Measurements from ENCODE around the gene P2RX7.
"Not testable (repeated sequence)": the region's sequence is repeated elsewhere in the genome, so short reads cannot be mapped to it uniquely, and the experiment has no call there.

The P2RX7 gene

DNA sequence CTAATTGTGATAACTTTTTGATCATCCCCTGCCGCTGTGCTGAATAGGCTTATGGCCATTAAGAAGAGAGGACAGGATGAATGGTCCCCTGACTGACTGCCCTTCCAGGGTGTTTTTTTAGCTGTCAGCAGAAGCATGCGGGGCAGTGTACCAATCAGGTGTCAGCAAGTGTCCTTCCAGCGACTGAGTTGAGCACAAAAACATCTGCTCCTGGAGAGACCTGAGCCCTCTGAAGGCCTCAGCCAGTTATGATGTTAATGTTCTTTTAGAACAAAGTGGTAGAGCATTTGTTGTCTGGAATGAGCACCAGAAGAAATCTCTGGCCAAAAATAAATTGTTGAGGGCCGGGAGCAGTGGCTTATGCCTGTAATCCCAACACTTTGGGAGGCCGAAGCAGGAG is 37.5 kb downstream of the P2RX7 start:
- DNase-seq (ENCODE audit: low read depth in 2 of 3, low spot score in 2 of 3), result no peak

DNA sequence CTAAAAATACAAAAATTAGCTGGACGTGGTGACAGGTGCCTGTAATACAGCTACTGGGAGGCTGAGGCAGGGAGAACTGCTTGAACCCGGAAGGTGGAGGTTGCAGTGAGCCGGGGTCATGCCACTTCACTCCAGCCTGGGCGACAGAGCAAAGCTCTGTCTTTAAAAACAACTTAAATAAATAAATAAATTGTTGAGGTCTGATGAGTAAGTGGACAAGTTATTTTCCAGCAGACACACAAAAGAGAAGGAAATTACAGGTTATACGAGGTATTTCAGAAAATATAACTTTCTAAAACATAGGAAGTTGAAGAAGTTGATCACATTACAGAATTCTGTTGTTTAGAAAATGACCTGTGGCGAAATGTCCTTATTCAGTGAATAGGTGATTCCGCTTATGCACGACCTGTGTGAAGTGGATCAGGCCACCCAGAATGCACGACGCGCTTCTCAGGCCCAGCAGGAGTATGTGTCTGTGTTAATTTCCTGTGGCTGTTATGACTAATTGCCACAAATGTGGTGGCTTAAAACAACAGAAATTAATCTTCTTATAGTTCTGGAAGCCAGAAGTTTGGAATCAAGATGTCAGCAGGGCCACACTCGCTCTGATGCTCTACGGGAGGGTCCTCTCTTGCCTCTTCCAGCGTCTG is 38.1 kb downstream of the P2RX7 start:
- DNase-seq (ENCODE audit: low read depth in 2 of 3, low spot score in 2 of 3), result no peak

DNA sequence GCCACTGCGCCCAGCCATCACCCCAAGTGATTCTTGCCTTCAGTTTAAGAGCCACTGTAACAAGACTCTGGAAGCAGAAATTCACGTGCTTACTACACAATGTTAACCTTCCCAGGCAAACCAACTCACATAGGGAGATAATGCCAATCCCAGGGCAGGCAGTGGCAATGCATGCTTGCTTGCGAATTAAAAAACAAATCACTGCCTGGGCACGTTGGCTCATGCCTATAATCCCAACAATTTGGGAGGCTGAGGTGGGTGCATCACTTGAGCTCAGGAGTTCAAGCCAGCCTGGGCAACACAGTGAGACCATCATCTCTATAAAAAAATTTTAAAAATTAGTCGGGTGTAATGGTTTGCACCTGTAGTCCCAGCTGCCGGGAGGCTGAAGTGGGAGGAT is 39.5 kb downstream of the P2RX7 start:
- no peak for DNase-seq (ENCODE audit: low read depth in 2 of 3, low spot score in 2 of 3)

DNA sequence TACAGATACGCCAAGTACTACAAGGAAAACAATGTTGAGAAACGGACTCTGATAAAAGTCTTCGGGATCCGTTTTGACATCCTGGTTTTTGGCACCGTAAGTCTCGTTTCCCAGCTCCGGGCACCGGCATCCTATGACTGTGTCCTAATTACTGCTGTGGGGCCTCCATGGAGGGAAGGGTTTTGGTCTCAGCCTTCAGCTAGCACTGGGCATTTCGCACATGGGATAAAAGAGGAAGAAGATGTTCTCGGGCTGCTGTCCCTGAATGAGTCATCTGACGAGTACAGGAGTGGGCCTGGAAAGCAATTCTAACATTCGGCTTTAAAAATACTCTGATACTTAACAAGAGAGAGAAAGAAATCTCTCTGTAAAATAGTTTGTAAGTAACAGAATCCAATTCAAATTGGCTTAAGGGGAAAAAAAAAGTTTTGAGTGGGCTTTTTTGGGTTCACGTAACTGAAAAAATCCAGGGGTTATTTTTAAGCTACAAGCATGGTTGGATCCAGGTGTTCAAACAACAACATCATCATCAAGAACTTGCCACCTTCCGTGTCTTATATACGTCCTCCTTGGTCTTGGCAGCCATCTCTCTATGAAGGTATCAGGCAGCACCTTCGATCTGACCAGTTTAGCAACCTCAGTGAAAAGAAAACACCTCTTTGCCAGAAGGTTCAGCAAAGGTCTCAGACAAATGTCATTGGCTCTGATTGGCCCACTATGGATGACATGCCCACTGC is 42.9 kb downstream of the P2RX7 start:
- DNase-seq (ENCODE audit: low read depth in 2 of 3, low spot score in 2 of 3), result no peak

DNA sequence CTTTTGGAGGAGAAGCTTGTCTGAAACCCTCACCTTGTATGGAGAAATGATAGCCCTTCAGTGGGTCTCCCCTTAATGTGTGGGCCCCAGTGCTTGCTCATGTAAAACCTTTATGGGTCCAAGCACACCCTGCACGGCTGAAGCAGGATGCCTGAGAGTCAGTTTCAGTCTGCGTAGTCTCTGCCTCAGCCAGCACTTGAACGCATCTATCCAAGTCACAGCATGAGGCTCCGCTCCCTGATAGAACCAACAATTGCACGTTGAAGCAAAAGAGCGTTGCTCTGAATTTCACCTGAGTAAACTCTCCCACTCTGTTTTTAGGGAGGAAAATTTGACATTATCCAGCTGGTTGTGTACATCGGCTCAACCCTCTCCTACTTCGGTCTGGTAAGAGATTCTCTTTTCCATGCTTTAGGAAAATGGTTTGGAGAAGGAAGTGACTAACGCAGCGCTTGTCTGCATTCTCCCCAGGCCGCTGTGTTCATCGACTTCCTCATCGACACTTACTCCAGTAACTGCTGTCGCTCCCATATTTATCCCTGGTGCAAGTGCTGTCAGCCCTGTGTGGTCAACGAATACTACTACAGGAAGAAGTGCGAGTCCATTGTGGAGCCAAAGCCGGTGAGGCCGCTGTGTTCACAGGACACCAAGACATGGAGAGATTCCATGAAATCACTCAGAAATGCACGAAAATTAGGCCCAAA is 44.3 kb downstream of the P2RX7 start:
- no peak for DNase-seq (ENCODE audit: low read depth in 2 of 3, low spot score in 2 of 3)

DNA sequence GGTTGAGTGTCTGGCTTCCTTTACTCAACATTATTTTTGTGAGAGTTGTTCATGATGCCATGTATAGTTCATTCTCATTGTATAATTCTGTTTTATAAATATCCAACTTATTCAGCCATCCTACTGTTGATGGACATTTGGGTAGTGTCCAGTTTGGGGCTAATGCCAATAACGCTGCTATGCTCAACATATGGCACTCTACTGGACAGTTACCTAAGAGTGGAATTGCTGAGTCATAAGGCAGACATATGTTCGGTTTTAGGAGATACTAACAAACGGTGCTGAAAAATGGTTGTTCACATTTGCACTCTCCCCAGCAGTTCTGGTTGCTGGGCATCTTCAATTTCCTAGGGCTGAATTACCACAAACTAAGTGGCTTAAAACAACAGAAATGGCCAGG is 48.5 kb downstream of the P2RX7 start:
- DNase-seq (ENCODE audit: low read depth in 2 of 3, low spot score in 2 of 3), result no peak

DNA sequence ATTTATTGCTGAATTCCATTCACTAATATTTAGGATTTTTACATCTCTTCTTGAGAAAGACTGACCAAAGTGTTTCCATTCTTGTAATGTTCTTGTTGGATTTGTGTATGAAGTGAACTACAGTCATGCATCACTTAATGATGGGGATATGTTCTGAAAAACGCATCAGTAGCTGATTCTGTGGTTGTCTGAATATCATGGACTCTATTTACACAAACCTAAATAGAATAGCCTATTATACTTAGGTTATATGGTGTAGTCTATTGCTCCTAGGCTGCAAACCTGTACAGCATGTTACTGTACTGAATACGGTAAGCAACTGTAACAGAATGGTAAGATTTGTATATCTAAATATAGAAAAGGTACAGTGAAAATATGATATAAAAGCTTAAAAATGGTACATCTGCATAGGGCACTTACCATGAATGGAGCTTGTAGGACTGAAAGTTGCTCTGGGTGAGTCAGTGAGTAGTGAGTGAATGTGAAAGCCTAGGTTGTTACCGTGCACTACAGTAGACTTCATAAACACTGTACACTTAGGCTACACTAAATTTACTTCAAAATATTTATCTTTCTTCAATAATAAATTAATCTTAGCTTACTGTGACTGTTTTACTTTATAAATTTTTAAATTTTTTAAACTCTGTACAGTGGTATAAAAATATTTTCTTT is 49.7 kb downstream of the P2RX7 start:
- no peak for DNase-seq (ENCODE audit: low read depth in 2 of 3, low spot score in 2 of 3)

DNA sequence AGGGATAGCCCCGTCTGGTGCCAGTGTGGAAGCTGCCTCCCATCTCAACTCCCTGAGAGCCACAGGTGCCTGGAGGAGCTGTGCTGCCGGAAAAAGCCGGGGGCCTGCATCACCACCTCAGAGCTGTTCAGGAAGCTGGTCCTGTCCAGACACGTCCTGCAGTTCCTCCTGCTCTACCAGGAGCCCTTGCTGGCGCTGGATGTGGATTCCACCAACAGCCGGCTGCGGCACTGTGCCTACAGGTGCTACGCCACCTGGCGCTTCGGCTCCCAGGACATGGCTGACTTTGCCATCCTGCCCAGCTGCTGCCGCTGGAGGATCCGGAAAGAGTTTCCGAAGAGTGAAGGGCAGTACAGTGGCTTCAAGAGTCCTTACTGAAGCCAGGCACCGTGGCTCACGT is 51.7 kb downstream of the P2RX7 start:
- DNase-seq (ENCODE audit: low read depth in 2 of 3, low spot score in 2 of 3), result no peak

DNA sequence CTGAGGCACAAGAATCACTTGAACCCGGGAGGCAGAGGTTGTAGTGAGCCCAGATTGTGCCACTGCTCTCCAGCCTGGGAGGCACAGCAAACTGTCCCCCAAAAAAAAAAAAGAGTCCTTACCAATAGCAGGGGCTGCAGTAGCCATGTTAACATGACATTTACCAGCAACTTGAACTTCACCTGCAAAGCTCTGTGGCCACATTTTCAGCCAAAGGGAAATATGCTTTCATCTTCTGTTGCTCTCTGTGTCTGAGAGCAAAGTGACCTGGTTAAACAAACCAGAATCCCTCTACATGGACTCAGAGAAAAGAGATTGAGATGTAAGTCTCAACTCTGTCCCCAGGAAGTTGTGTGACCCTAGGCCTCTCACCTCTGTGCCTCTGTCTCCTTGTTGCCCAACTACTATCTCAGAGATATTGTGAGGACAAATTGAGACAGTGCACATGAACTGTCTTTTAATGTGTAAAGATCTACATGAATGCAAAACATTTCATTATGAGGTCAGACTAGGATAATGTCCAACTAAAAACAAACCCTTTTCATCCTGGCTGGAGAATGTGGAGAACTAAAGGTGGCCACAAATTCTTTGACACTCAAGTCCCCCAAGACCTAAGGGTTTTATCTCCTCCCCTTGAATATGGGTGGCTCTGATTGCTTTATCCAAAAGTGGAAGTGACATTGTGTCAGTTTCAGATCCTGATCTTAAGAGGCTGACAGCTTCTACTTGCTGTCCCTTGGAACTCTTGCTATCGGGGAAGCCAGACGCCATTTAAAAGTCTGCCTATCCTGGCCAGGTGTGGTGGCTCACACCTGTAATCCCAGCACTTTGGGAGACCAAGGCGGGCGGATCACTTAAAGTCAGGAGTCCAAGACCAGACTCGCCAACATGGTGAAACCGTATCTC is 52.6 kb downstream of the P2RX7 start:
- DNase-seq (ENCODE audit: low read depth in 2 of 3, low spot score in 2 of 3), result no peak

DNA sequence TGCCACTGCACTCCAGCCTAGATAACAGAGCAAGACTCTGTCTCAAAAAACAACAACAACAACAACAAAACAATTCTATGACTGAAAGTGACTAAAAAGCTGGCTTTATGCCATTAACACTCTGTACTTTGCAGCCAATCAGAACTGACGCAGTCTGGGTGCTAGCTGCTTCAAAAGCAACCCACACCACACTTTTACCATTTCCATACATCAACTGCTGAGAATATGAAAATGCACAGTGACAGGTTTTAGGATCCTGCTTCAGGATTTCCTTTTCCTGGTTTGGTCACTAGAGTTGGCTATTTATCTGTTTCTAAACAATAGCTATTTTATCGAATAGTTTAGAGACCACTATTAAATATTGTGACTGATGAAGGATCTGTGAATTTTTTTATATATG is 54.1 kb downstream of the P2RX7 start:
- DNase-seq (ENCODE audit: low read depth in 2 of 3, low spot score in 2 of 3), result no peak

DNA sequence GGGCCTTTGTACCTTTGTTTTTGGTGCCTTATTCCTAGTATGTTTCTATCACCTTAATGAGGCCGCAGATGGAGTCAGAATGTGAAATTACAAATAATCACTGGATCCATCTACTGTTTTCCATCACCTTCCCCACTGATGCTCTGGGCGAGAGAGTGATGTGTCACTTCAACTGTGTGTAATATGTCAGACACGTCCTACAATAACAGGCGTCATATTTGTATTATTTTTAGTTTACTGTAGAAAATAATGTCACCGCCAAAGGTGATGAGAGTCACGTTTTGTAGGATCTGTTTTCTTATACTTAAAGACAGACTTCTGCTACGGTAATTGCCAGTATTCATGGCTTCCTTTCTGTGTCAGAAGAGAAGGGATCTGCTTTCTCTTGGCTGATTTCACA is 54.8 kb downstream of the P2RX7 start:
- no peak for DNase-seq (ENCODE audit: low read depth in 2 of 3, low spot score in 2 of 3)

DNA sequence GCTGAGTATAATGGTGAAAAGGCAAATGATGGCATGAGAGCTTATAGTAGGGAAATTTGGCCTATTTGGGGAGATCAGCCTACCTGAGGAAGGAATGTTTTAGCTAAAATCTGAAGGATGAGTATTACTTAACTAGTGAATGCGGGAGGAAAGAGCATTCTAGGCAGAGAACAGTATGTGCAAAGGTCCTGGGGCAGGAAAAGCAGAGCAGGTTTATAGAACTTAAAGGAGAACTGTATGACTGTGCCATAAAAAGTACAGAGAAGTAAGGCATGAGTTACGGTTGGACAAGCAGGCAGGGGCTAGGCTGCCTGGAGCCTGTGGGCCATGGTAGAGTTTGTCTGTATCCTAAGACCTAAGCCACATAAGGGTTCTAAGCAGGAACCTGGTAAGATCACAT is 55.6 kb downstream of the P2RX7 start:
- no peak for DNase-seq (ENCODE audit: low read depth in 2 of 3, low spot score in 2 of 3)

DNA sequence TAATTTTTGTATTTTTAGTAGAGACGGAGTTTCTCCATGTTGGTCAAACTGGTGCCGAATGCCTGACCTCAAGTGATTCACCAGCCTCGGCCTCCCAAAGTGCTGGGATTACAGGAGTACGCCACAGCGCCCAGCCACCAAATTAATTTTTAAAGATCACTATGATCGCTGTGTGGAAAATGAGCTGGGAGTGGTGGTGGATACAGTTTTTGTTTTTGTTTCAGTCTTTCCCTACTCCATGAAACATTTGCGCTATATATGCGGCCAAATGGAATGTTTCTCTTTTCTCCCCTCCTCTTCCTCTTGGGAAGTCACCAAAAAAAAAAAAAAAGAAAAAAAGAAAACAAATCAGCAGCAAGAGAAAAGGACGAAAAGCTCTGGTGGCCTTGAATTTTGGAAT is 56.5 kb downstream of the P2RX7 start:
- no peak for DNase-seq (ENCODE audit: low read depth in 2 of 3, low spot score in 2 of 3)

DNA sequence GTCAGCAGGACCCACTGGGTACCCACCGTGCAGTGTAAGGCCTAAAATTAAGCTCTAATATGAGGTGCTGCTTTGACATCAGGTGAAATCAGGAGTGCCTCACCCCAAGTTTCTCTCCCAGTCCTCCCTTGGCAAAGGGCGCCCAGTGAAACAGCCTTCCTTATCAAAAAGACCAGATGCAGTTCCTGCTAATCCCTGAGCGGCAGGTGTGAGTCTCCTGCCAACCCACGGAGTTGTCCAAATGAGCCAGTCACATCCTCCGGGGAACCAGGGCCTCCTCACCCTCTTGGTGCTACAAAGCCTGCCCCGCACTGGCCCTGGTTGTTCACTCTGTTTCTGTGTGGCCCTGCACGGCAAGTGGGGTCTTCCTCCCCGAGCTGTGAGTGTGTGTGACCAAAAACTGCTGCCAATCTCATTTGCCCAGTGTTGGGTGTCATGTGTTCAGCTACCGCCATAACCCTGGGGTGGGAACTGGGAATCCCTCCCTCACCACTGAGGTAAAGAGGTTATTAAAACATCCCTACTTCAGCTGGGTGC is 57.0 kb downstream of the P2RX7 start:
- DNase-seq (ENCODE audit: low read depth in 2 of 3, low spot score in 2 of 3), result no peak

DNA sequence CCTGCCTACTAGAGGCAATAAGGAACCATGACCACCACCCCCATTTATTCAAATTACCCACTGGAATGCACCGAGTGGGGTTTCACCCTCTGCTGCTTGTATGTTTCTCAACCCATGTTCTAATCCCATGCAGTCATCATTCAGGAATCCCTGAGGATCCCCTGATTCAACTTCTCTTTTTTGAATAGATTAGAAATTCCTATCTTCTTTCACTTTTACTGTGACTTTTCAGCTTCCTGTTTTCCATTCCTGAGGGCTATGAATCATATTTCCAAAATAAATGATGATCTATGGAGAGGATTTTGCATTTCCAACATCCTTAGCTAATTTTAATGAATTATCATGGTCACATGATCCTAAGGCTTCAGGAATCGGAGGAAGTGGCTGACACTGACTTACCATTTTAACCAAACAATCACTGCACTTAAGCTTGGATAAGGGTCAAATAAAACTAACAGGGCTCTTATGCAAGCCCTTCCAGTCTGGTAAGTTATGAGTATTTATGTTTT is 57.9 kb downstream of the P2RX7 start:
- DNase-seq (ENCODE audit: low read depth in 2 of 3, low spot score in 2 of 3), result no peak

DNA sequence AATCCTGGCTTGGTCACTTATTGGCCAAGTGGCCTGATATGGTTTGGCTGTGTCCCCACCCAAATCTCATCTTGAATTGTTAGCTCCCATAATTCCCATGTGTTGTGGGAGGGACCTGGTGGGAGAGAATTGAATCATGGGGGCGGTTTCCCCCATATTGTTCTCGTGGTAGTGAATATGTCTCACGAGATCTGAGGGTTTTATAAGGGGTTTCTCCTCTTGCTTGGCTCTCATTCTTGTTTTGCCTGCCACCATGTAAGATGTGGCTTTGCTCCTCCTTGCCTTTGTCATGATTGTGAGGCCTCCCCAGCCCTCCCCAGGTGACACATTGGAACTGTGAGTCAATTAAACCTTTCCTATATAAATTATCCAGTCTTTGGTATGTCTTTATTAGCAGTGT is 58.5 kb downstream of the P2RX7 start:
- no peak for DNase-seq (ENCODE audit: low read depth in 2 of 3, low spot score in 2 of 3)

DNA sequence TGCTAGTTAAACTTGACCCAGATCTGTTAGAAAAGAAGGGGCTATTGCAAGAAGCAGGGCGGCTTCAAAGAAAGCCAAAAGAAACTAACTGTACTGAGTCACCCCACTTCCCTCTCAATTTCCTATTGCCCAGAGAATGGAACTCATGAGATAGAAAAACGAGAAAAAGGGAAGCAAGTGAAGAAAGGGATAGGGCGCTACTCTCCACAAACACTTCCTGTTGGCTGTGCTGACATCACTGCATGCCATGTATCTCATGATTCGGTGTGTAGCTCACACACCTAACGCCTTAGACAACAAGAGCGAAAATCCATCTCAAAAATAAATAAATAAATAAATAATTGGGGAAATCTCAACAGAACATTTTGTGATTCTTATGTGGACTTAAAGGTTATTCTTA is 64.2 kb downstream of the P2RX7 start:
- no peak for DNase-seq (ENCODE audit: low read depth in 2 of 3, low spot score in 2 of 3)

DNA sequence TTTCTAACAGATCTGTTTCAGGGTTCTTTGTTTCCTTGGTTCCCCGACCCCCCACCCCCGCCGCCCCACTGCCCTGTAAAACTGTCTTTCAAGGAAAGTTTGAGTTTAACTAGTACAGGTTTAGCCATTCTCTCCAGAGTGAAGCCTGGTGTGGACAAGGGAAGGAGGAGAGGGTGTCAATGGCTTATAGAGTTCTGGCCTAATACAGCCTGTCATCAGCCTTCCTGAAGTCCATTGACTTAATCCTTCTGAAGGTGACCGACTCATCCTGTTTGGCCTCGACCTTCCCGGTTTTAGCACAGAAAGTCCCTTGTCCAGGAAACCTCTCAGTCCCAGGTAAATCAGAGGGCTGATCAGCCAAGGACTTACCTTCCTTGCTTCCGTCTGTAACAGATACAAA is 66.3 kb downstream of the P2RX7 start:
- no peak for DNase-seq (ENCODE audit: low read depth in 2 of 3, low spot score in 2 of 3)

DNA sequence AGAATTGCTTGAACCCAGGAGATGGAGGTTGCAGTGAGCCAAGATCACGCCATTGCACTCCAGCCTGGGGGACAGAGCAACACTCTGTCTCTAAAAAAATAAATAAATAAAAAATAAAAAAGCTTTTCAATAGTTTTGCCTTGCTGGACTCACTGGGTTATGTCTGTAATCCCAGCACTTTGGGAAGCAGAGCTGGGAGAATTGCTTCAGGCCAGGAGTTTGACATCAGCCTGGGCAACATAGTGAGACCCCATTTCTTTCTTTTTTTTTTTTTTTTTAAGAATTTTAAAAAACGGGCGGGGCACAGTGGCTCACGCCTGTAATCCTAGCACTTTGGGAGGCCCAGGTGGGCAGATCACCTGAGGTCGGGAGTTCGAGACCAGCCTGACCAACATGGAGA is 68.5 kb downstream of the P2RX7 start:
- not testable (repeated sequence) for DNase-seq (ENCODE audit: low read depth in 2 of 3, low spot score in 2 of 3)
